OCI-LY7 (cell line): ENCODE results near the gene ATP9A.

Source experiments
- EZH2phosphoT487 ChIP-seq: fragments of 200-600 bp; sonication (generic); IDR thresholded peaks from 2 replicates; pipeline ENCODE4 v1.6.1; 2018; ENCODE audit warnings: low read depth, borderline replicate concordance, mild to moderate bottlenecking, mixed run types, antibody characterized with exemption, low read length, moderate library complexity, mixed read lengths
- TF ChIP-seq, protein P1 (sequence below): fragments of 200-600 bp; sonication (generic); conservative IDR thresholded peaks from 2 replicates; pipeline ENCODE4 v1.5.1; 2014; ENCODE audit warnings: mild to moderate bottlenecking, antibody characterized with exemption, low read length, moderate library complexity, mixed read lengths

DNA sequence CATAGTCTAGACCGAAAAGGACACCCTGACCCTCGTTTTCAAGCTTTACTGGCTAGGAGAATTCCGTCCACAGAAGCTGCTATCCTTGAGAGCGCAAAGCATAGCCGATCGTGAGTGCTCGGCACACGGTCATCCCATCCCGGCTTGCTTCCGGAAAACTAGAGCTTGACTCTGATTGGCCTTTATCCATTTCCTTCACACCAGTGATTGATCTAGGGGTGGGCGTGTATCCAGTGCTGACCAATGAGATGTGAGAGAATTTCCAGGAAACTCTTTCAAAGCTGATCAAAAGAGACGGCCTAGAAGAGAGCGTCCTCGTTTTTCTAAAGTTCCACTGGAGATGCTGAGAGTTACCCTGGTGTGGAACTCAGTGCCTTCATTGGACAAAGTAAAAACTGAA is 184.7 kb downstream of the ATP9A start:
- TF ChIP-seq, protein P1, sequence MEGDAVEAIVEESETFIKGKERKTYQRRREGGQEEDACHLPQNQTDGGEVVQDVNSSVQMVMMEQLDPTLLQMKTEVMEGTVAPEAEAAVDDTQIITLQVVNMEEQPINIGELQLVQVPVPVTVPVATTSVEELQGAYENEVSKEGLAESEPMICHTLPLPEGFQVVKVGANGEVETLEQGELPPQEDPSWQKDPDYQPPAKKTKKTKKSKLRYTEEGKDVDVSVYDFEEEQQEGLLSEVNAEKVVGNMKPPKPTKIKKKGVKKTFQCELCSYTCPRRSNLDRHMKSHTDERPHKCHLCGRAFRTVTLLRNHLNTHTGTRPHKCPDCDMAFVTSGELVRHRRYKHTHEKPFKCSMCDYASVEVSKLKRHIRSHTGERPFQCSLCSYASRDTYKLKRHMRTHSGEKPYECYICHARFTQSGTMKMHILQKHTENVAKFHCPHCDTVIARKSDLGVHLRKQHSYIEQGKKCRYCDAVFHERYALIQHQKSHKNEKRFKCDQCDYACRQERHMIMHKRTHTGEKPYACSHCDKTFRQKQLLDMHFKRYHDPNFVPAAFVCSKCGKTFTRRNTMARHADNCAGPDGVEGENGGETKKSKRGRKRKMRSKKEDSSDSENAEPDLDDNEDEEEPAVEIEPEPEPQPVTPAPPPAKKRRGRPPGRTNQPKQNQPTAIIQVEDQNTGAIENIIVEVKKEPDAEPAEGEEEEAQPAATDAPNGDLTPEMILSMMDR, result no peak
- no peak for TF ChIP-seq EZH2phosphoT487
